HL-60 (cell line): Measurements from ENCODE around the gene NUTM2D.
A peak's percentile ranks its signal among the peaks of the same experiment; 100 is the strongest.
"Not testable (repeated sequence)": the region's sequence is repeated elsewhere in the genome, so short reads cannot be mapped to it uniquely, and the experiment has no call there.

Source experiments
- DNase-seq, 2 experiments: peaks; one replicate each; pipeline ENCODE4 v3.0.0-alpha.2; 2010 to 2020; ENCODE audit warnings: low read depth in 1 of 2, low spot score in 1 of 2
- H3K27ac ChIP-seq: fragments of 250-450 bp; sonication (Bioruptor Pico); replicated peaks from 2 replicates; pipeline ENCODE4 v1.5.1; 2020; ENCODE audit warnings: mild to moderate bottlenecking, moderate library complexity
- H3K27me3 ChIP-seq: fragments of 250-450 bp; sonication (Bioruptor Pico); 2 replicates; pipeline ENCODE4 v1.5.1; 2021; ENCODE audit warnings: mild to moderate bottlenecking, moderate library complexity; ENCODE audit not compliant: insufficient read depth, poor library complexity, severe bottlenecking
- H3K4me3 ChIP-seq: replicated peaks from 2 replicates; pipeline ENCODE4 v1.5.1; 2011; ENCODE audit warnings: mild to moderate bottlenecking, control low read depth, low read length; ENCODE audit not compliant: insufficient read depth
- SPI1 ChIP-seq: IDR thresholded peaks from 2 replicates; pipeline ENCODE4 v1.6.1; 2012; ENCODE audit warnings: low read depth, mild to moderate bottlenecking, borderline replicate concordance
- long read RNA-seq: library from polyadenylated mRNA; unstranded; transcript quantifications from one replicate; pipeline ENCODE4 v2.0.0, GENCODE V29; 2020

The NUTM2D gene, protein sequence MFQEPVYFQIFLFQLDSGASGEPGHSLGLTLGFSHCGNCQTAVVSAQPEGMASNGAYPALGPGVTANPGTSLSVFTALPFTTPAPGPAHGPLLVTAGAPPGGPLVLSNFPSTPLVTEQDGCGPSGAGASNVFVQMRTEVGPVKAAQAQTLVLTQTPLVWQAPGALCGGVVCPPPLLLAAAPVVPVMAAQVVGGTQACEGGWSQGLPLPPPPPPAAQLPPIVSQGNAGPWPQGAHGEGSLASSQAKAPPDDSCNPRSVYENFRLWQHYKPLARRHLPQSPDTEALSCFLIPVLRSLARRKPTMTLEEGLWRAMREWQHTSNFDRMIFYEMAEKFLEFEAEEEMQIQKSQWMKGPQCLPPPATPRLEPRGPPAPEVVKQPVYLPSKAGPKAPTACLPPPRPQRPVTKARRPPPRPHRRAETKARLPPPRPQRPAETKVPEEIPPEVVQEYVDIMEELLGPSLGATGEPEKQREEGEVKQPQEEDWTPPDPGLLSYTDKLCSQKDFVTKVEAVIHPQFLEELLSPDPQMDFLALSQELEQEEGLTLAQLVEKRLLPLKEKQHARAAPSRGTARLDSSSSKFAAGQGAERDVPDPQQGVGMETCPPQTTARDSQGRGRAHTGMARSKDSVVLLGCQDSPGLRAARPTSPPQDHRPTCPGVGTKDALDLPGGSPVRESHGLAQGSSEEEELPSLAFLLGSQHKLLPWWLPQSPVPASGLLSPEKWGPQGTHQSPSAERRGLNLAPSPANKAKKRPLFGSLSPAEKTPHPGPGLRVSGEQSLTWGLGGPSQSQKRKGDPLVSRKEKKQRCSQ
- long read RNA-seq: 0 reads

- not testable (repeated sequence) for DNase-seq, H3K4me3 ChIP-seq, H3K27me3 ChIP-seq, H3K27ac ChIP-seq
Observed at GRCh38 chr10:87357444-87357843, at the start of gene NUTM2D. TSS of gene NUTM2D (plus strand) at chr10:87357744. CDS start at chr10:87358266, 522 bp downstream.

GRCh38 chr10:87308702-87309101, 48.8 kb upstream of the NUTM2D start:
- H3K27me3 ChIP-seq, H3K4me3 ChIP-seq, H3K27ac ChIP-seq, DNase-seq: not testable (repeated sequence)

GRCh38 chr10:87309657-87310056, 47.9 kb upstream of the NUTM2D start:
- not testable (repeated sequence) for DNase-seq, H3K27ac ChIP-seq, H3K4me3 ChIP-seq, H3K27me3 ChIP-seq

GRCh38 chr10:87311521-87311920, 46.0 kb upstream of the NUTM2D start:
- not testable (repeated sequence) for H3K27me3 ChIP-seq, H3K4me3 ChIP-seq, DNase-seq, H3K27ac ChIP-seq

DNA sequence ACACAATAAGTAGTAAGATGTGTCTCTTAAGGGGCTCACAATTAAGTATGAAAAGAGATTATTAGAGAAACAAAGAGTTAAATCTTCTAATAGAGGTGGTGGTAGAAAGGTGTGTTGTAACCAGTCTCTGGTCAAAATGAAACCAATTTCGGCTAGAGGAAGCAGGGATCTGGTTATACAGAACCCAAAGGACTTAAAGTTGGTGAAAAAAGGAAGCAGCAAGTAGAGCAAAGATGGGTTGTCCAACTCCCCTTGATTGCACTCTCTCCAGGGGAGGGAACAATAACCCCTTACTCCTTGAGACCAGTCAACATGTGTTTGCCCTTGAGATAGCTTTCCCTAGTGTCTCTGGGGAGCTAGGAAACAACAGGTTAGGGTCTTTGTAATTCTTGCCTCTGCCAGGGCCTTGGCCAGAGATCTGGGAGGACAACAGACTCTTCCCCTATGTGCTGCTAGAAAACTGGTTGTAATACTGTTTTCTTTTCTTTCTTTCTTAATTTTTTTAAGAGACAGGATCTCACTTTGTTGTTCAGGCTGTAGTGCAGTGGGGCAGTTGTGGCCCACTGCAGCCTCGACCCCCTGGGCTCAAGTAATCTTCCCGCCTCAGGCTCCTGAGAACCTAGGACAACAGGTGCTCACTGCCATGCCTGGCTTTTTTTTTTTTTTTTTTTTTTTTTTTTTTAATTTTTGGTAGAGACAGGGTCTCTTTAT, 43.7 kb upstream of the NUTM2D start:
- H3K27me3 ChIP-seq, H3K4me3 ChIP-seq, H3K27ac ChIP-seq, DNase-seq: not testable (repeated sequence)

DNA sequence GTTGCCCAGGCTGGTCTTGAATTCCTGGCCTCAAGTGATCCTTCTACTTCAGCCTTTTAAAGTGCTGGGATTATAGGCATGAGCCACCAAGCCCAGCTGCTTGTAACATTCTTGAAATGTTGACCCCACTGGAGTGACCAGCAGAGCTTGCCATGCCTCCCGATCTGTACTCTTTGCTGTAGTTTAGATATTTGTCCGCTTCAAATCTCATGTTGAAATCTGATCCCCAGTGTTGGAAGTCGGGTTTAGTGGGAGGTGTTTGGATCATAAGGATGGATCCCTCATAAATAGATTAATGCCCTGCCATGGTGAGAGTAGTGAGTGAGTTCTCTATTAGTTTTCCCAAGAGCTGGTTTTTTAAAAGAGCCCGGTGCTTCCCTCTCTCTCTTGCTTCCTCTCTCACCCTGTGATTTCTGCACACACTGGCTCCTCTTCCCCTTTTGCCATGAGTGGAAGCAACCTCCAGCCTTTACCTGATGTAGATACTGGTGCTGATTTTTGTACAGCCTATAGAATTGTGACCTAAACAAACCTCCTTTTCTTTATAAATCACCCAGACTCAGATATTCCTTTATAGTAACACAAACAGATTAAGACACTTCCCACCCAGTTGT, 43.1 kb upstream of the NUTM2D start:
- not testable (repeated sequence) for H3K4me3 ChIP-seq, H3K27ac ChIP-seq, H3K27me3 ChIP-seq
- TF ChIP-seq SPI1: peak; percentile 57
- peak in 1 of 2 experiments; percentile 45 for DNase-seq

- not testable (repeated sequence) for H3K27me3 ChIP-seq, DNase-seq, H3K4me3 ChIP-seq, H3K27ac ChIP-seq
Observed at GRCh38 chr10:87321505-87321904, 36.0 kb upstream of the NUTM2D start.

DNA sequence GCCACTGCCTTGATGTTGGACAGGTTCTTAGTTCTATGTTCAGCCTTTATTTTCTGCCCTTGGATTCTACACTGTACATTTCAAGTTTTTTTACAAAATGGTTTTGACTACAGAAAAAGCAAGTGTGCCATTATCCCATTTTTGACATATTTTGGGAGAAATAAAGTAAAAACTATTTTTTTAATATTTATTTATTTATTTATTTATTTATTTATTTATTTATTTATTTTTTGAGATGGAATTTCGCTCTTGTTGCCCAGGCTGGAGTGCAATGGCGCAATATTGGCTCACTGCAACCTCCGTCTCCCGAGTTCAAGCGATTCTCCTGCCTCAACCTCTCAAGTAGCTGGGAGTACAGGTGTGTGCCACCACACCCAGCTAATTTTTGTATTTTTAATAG, 33.0 kb upstream of the NUTM2D start:
- not testable (repeated sequence) for H3K27ac ChIP-seq, H3K4me3 ChIP-seq, DNase-seq, H3K27me3 ChIP-seq

GRCh38 chr10:87327958-87328357, 29.6 kb upstream of the NUTM2D start:
- H3K4me3 ChIP-seq, DNase-seq, H3K27me3 ChIP-seq, H3K27ac ChIP-seq: not testable (repeated sequence)

DNA sequence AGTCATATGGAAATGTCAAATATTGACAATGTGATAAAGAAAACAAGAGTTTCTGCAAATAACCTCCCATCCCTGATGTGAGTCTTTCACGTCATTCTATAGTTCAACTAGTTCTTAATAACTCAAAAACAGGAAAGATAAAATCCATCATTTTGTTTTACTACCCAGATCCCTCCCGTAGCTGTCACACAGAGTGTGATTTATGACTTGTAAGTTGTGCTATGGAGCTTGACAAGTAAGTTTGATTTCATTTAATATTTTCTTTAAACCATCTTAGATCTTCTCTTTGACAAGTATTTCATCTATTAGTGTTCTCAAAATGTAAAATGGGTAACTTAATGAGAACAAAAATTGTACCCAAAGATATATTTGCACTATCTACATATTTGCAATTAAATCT, 28.4 kb upstream of the NUTM2D start:
- not testable (repeated sequence) for DNase-seq, H3K4me3 ChIP-seq, H3K27me3 ChIP-seq, H3K27ac ChIP-seq

DNA sequence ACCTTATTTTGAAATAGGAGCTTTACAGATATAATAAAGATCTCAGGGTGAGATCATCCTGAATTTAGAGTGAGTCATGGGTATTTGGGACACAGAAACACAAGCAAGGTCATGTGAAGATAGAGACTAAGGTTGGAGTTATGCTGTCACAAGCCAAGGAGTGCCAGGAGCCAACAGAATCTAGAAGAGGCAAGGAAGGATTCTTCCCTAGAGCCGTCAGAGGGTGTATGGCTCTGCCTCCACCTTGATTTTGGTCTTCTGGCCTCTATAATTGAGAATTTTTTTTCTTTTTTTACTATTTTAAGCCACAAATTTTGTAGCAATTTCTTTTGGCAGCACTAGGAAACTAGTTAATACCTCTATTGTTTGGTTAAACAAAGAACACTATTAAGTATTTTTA, 24.9 kb upstream of the NUTM2D start:
- not testable (repeated sequence) for H3K27ac ChIP-seq, H3K4me3 ChIP-seq, DNase-seq, H3K27me3 ChIP-seq

DNA sequence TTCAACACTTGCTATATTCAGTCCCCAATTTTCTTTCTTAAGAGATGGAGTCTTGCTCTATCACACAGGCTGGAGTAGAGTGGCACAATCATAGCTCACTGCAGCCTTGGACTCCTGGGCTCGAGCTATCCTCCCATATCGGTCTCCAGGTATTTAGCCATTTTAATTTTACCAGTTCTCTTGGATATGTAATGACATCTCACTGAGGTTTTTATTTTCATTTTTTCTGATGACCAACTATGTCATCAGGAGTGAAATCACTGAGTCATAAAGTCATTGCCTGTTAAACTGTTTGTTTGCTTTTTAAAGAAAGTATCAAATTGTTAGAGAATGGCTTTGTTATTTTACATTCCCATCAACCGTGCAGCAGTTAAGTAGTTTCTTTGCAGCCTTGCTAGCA, 17.1 kb upstream of the NUTM2D start:
- H3K27ac ChIP-seq, H3K4me3 ChIP-seq, DNase-seq, H3K27me3 ChIP-seq: not testable (repeated sequence)

DNA sequence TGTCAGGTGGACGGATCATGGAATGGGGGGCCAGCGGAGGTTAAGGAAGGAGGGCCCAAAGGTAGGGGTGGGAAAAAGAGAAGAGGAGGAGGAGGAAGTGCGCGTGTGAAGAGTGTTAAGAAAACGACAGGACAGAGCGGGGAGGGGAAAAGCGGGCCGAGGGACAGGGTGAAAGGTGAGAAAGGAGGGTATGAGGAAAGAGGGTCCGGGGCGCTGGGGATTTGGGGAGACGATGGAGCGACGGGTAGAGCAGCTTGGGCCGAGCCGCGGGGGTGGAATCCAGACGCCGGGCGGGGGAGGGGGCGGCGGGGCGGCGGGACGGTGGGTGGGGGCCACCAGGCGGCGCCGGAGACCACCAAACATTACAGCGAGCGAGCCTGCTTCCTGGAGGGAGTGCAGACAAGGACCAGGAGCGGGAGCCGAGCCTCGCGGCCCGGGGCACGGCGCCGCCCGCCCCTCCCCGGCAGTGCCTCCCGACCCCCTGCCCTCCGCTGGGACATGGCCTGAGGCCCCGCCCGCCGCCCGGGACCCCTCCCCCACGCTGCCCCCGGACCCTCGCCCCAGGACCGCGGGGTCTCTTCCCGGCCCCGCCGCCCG, 15.9 kb upstream of the NUTM2D start:
- H3K27ac ChIP-seq: peak overlapping the region; percentile 61
- DNase-seq: peak in 1 of 2 experiments; percentile 17
- H3K4me3 ChIP-seq: peak overlapping the region; percentile 41
- H3K27me3 ChIP-seq: not testable (repeated sequence)
